Left ventricle myocardium inferior (tissue), 1 donor: ENCODE results near the gene DERL3. TPM values are rescaled to one million over a fixed set of nuclear protein-coding genes. Genes with fewer than 3 reads are reported as not detected.

Experiments
- DNase-seq: peaks from one replicate; pipeline ENCODE4 v3.0.0-alpha.2; 2020
- H3K27ac ChIP-seq: fragments of 200-600 bp; replicated peaks from 2 replicates; pipeline ENCODE4 v1.8.0; 2021
- H3K27me3 ChIP-seq: fragments of 200-600 bp; 2 replicates; pipeline ENCODE4 v1.8.0; 2021; ENCODE audit warnings: low read depth
- H3K36me3 ChIP-seq: fragments of 200-600 bp; 2 replicates; pipeline ENCODE4 v1.8.0; 2021
- H3K4me1 ChIP-seq: fragments of 200-600 bp; 2 replicates; pipeline ENCODE4 v1.8.0; 2021
- H3K4me3 ChIP-seq: fragments of 200-600 bp; 2 replicates; pipeline ENCODE4 v1.8.0; 2021; ENCODE audit warnings: mild to moderate bottlenecking, moderate library complexity
- H3K9me3 ChIP-seq: fragments of 200-600 bp; replicated peaks from 2 replicates; pipeline ENCODE4 v1.8.0; 2021
- CTCF ChIP-seq: fragments of 200-600 bp; IDR thresholded peaks from 2 replicates; pipeline ENCODE4 v1.8.0; 2021; ENCODE audit warnings: antibody characterized with exemption, mild to moderate bottlenecking, borderline replicate concordance
- intact Hi-C: fragments of 100-400 bp; cut with micrococcal nuclease; formaldehyde crosslinking; loops from one replicate; pipeline ENCODE4 v1.11.0; 2022
- total RNA-seq: library from RNA; stranded (reverse); fragmentation: NEBNext Ultra II Directional; extraction: Animal tissue kit (Norgen Biotek cat#: 25700); gene quantifications from one replicate; pipeline ENCODE4 v1.2.1, GENCODE V29; 2021
- donor health status: DM: no; HTN: yes; CAD: no; lungs with severe emphysema.

DERL3 gene
- total RNA-seq, 1 donor from 2014 or later = 2.0 TPM

GRCh38 chr22:23849009-23850006, 10.5 kb upstream of the DERL3 start:
- Histone ChIP-seq H3K4me3 (peak overlapping the region; percentile 23), H3K36me3 (no peaks in the 10 kb centered on the region), H3K27me3 (no peaks in the 10 kb centered on the region), H3K4me1 (peaks cover 44% of the 10 kb centered on the region), H3K9me3 (no peaks in the 10 kb centered on the region), H3K27ac (no peak overlapping the region)
- TF ChIP-seq CTCF = peak; percentile 98
- intact Hi-C loops = loop anchor here (5.0 kb wide), 1 partner anchor 77 kb away; the partner anchor contains the start of gene MMP11
- DNase-seq = peak; percentile 84

- Histone ChIP-seq H3K4me3 (no peak overlapping the region), H3K9me3 (no peaks in the 10 kb centered on the region), H3K27me3 (no peaks in the 10 kb centered on the region), H3K4me1 (peaks cover 50% of the 10 kb centered on the region), H3K27ac (no peak overlapping the region), H3K36me3 (no peaks in the 10 kb centered on the region)
- DNase-seq = no peak
- no peak for TF ChIP-seq CTCF
- intact Hi-C loops = loop anchor here (5.0 kb wide), 1 partner anchor 76 kb away; the partner anchor contains the start of gene MMP11
Measured at GRCh38 chr22:23847991-23848864, 9.4 kb upstream of the DERL3 start.

- intact Hi-C loops = loop anchor here (5.0 kb wide), 1 partner anchor 75 kb away; the partner anchor contains the start of gene MMP11
- H3K27me3 ChIP-seq = no peaks in the 10 kb centered on the region
Measured at GRCh38 chr22:23847310-23847920, 8.6 kb upstream of the DERL3 start.

GRCh38 chr22:23846081-23846469, 7.3 kb upstream of the DERL3 start:
- Histone ChIP-seq H3K36me3 (no peaks in the 10 kb centered on the region), H3K4me1 (peaks cover 50% of the 10 kb centered on the region), H3K27ac (peak overlapping the region; percentile 86), H3K27me3 (no peaks in the 10 kb centered on the region), H3K4me3 (no peak overlapping the region), H3K9me3 (no peaks in the 10 kb centered on the region)
- DNase-seq = no peak
- no peak for TF ChIP-seq CTCF
- intact Hi-C loops = loop anchor here (5.0 kb wide), 1 partner anchor 74 kb away; the partner anchor contains the start of gene MMP11

More at GRCh38 chr22:23847310-23847920, 8.6 kb upstream of the DERL3 start:
- H3K9me3 ChIP-seq = no peaks in the 10 kb centered on the region
- no peaks in the 10 kb centered on the region for H3K36me3 ChIP-seq
- no peak for TF ChIP-seq CTCF
- no peak for DNase-seq
- H3K27ac ChIP-seq = peak overlapping the region; percentile 86
- no peak overlapping the region for H3K4me3 ChIP-seq
- peaks cover 50% of the 10 kb centered on the region for H3K4me1 ChIP-seq
